ENCODE results near the gene XYLT2.
A peak's percentile ranks its signal among the peaks of the same experiment; 100 is the strongest.
"Not testable (repeated sequence)": the region's sequence is repeated elsewhere in the genome, so short reads cannot be mapped to it uniquely, and the experiment has no call there.

XYLT2 gene

GRCh38 chr17:50322271-50322670 is 23.7 kb upstream of the XYLT2 start:
- no peak for DNase-seq

- no peak for DNase-seq
These were observed 22.9 kb upstream of the XYLT2 start for GRCh38 chr17:50323060-50323459.

GRCh38 chr17:50325906-50326305 is 20.0 kb upstream of the XYLT2 start:
- no peak for DNase-seq

- no peak for DNase-seq
These were observed 19.0 kb upstream of the XYLT2 start for GRCh38 chr17:50326831-50327364.

GRCh38 chr17:50328363-50329325 is 17.3 kb upstream of the XYLT2 start:
- no peak for DNase-seq

GRCh38 chr17:50329716-50330115 is 16.2 kb upstream of the XYLT2 start:
- DNase-seq, result no peak

GRCh38 chr17:50330151-50330775 is 15.7 kb upstream of the XYLT2 start:
- no peak for DNase-seq

- DNase-seq, result no peak
These were observed 14.7 kb upstream of the XYLT2 start for GRCh38 chr17:50331085-50331791.

- DNase-seq, result no peak
These were observed 13.7 kb upstream of the XYLT2 start for GRCh38 chr17:50332196-50332595.

- DNase-seq, result not testable (repeated sequence)
These were observed 12.5 kb upstream of the XYLT2 start for GRCh38 chr17:50333291-50334057.

- DNase-seq, result no peak
These were observed 8.0 kb upstream of the XYLT2 start for GRCh38 chr17:50337956-50338355.

- no peak for DNase-seq
These were observed 7.3 kb upstream of the XYLT2 start for GRCh38 chr17:50338645-50339044.

GRCh38 chr17:50339381-50339780 is 6.5 kb upstream of the XYLT2 start:
- no peak for DNase-seq

GRCh38 chr17:50344731-50345365 is 1.1 kb upstream of the XYLT2 start:
- no peak for DNase-seq

GRCh38 chr17:50346313-50347116 is 589 bp downstream of the XYLT2 start:
- peak; percentile 12 for DNase-seq

- no peak for DNase-seq
These were observed 1.4 kb downstream of the XYLT2 start for GRCh38 chr17:50347117-50347893.

GRCh38 chr17:50347894-50348291 is 2.0 kb downstream of the XYLT2 start:
- no peak for DNase-seq

- DNase-seq, result no peak
These were observed 2.8 kb downstream of the XYLT2 start for GRCh38 chr17:50348522-50349242.

- DNase-seq, result no peak
These were observed 3.3 kb downstream of the XYLT2 start for GRCh38 chr17:50349243-50349600.

GRCh38 chr17:50350733-50351132 is 4.8 kb downstream of the XYLT2 start:
- DNase-seq, result no peak

Data from CD4-positive, alpha-beta T cell treated with Interleukin-4 for 4 hours (primary cell).